Right forelimb (tissue), 1 donor: ENCODE data around the gene SLC6A8.

Experiments
- DNase-seq: peaks from one replicate; pipeline ENCODE4 v3.0.0-alpha.2; 2018

Gene SLC6A8

DNA sequence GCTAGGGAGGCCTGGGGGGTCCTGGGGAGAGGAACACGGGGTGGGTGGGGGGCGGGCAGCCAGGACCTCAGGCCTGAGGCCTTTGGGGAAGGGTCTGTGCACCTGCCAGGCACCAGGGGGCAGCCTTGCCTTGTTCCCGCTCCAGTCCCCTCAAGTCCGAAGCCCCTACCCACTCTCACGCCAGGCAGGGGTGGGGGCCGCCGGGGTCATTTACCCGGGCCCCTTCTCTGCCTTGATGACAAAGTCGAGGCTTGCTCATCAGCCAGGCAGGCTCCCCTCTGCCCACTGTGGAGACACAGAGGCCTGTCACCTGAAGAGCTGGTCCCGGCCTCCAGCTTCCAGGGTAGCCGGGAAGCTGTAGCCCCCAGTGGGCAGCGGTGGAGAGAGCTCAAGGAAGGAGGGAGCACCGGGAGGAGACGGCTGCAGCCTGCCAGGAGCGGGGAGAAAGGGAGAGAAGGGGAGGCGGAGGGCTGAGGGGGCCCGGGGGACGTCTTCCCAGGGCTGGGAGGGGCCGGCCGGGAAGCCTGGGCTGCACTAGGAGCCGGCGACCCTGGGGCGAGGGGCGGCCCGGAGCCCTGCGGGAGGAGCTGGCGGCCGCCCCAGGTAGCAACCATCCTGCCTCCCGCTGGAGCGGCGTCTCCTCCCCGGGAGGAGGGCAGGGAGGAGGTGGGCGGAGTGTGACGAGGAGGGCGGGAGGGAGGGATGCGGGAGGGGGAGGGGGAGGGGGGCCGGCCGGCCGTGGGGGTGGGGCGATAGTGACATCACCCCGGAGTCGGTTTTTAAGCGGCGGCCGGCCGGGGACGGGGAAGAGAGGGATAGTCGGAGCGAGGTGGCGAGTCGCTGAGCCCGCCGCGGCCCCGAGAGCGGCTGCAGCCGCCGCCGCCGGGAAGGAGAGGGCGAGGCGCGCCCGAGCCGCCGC lies at the start of gene SLC6A8:
SLC6A8 (plus strand) TSS at position 806 of the 919 bp plus-strand sequence. CDS start 649 bp downstream, outside the sequence.
- peak; percentile 84 for DNase-seq

DNA sequence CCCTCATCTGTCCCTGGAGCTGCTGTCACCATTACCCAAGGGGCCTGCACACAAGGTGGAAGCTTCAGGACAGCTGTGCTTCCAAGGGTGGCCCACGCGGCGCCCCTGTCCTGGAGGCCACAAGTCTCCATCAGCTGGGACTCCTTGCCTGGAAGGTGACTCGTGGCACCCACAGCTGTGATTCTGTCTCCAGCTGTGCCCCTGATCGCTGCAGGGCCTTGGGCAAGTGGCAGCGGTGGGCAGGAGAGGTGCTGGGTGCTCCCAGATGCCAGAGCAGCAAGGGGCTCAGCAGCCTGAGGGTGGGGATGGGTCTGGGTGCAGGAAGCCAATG lies 49.7 kb upstream of the SLC6A8 start:
- no peak for DNase-seq

DNA sequence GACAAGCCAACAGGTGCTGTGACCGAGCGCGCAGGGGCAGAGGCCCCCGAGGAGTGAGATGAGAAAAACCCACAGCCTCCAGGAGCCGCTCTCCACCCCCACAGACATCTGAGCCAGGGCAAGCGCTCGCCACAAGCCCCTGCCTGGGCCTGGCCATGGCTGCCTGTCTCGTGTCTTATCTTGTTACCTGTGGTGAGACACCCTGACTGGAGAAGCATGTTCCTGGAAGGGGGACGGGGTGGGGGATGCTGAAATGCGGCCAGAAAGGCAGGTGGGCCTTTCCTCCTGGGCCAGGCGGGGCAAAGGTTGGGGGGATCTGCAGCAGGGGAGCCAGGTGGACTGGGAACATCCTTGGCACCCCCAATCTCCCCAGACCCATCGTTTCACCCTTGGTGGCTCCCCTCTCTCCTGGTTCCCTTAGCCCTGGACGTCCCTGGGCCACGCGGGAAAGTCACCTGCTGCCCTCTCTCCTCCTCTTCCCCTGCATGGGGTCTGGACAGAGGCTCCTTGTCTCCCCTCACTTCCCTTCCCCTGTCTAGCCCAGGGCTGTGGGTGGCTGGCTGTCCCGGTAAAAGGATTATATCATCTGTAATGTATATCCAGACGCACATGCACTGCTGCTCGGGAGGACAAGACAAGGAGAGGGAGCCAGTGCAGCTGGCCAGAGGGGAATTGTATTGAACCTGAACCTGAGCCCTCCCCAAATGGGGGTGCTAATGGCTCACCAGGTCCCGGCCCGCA lies 49.1 kb upstream of the SLC6A8 start:
- no peak for DNase-seq

DNA sequence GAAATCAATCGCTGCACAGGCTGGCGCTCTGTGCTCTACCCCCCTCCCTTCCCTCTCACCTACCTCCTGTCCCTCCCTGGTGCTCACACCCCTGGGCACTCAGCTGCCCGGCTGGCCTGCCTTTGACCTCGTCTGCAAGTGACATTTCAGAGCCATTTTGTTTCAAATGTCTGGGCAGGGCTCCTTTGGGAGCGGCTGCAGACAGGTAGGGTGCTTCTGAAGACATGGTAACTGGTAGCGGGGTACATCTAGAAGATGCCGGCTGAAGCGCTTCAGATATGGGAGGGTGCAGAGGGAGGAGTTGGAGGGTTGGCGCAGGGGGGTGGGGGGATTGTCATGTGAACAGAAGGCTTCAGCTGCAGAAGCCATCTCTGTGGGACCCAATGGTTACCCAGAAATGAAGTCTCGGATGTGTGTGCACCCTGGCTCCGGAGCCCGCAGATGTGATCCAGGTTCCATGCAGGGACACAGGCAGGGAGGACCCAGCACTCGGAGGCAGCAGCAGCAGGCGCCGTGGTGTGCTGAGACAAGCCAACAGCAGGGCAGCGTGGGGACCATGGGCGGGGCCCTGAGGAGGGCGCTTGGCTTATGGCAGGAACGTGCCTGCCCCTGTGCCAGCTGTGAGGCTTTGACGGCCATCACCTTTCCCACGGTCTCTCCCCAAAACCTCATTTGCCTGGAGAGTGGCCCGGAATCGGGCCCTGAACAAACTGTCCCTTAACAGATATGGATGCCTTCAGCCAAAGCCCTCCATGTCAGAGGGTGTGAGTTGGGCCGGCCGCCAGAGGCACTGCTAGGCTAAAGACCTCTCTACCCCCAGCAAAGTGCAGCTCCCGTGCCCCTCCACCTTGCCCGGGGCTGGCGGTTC lies 48.3 kb upstream of the SLC6A8 start:
- DNase-seq, result no peak

DNA sequence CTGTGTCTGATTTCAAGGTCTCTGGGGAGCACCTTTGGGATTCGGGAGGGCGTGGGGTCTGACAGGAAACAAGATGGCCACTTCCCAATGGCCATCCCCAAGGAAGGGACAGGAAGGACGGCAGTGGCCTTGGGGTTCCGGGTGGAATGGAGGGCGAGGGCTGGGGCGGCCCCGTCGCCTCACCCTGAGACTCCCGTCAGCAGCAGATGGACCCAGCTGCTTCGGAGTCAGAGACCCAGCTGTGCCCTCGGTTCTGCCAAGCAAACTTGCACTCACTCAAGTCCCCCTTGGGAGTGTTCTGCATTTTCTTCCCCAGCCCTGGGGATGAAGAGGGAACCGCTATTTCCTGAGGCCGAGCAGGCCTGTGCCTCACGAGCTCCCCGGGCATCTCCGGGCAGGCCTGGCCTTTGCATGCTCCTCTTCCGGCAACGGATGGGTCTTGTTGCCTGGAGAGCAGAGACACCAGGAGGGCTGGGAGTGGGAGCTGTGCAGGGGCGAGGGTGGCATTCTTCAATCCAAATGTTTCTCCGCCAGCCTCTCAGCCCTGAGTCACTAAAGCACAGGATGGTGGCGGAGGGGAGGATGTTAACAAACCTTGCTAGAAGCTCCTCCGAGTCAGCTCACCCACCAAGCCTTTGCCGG lies 47.6 kb upstream of the SLC6A8 start:
- no peak for DNase-seq

DNA sequence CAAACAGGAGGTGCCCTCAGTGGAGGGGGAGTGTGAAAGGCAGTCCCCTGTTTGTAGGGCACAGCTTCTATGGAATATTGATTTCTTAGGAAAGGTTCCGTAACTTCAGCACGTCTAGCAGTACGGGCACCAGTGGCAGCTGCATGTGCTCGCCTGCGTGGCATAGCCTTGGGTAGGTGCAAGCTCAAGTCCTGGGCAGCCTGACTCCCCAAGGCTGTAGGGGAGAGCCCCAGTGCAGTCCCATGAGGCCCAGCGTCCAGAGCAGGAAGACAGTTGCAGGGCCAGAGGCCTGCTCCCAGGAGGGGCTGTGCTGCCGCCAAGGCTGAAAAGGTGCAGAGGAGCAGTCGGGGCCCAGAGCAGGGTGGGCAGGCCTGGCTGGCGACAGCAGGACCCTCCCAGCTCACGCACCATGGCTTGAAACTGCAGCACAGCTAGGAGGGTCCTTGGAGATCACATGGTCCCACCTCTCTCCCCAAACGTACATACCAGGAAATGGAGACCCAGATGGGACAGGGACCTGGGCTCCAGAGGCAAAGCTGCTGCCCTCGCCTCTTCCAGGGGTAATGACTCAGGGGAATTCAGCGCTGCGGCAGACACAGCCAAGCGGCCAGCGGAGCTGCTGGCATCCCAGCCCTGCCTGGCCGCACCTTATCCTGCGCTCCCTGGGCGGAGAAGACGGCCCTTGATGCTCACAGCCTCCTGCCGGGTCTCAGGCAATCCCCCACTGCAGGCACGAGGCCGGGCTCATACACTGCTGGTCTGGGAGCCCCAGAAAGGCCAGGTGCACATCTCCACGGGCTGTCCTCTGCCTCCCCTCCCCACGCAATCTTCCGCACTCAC lies 46.8 kb upstream of the SLC6A8 start:
- DNase-seq, result no peak

DNA sequence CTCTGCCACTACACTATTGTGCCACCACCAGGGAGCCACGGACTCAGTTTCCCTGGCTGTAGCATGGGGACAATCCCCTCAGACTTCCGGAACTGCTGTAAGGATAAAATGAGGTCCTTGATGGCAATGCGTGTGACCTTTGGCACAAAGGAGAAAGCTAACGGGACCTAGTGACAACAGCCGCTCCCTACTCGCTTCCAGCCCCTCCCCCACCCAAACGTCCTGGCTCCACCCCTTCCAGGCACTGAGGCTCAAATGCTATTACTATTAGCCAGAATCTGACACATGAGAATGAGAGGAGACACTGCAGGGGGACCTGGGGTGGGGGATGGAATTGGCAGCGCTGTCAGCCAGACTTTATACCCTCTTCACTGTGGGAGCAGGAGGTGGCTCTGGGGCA lies 46.1 kb upstream of the SLC6A8 start:
- no peak for DNase-seq

DNA sequence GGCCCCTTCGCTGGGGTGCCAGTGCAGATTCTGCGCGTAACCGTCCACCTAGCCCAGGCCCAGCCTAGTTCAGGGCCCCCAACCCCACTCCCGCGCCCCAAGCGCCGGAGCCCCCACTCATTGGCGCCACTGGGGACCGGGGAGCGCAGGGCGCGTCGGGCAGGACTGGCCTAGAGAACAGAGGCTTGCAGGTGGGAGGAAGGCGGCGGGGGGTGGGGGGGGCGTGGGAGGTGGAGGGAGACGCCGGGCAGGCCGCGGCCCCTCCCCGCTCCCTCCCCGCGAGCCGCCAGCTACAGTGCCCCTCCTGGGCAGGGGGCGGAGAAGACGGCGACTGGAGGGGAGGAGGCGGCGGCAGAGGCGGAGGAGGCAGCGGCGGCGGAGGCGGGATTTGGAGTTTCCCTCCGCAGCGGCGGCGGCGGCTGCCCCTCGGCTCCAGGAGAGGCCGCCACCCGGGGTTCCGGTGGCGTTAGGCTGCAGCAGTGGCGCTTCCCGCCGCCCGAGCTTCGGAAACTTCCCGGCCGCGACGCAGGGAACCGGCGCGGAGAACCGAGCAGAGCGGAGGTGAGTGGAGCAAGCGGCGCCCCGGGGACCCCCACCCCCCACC lies 45.6 kb upstream of the SLC6A8 start:
- no peak for DNase-seq

DNA sequence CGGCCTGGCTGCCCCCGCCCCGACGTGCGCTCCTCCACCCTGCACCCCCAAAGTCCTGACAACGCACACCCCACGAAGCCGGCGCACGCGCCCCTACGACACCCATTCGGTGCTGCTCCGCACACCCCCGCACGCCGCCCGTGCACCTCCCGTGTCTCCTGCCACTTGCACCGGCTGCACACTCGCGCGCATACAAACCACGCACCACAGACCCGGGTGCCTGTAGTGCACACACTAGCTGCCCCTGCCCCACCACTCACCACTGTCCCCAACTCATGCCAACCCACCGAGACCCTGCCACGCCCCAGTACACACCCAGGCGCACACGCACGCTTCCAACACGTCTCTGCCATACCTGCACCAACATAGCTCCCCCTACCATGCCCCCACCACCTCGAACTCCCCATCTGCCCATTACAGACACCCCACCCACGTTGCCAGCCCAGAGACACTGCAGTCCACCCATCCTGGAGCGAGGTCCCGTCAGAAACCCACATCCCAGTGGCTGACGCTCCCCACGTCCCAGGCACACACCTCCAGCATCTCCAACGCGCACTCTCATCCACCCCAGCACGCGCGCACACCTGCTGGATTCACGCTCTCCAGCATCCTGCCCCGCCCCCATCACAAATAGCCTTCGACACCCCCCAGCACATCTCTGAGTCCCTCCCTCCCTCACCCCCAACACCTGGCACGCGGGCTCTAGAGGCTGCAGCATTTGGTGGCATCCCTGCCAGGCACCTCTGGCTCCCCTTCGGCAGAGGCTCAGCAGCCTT lies 44.9 kb upstream of the SLC6A8 start:
- DNase-seq, result no peak

DNA sequence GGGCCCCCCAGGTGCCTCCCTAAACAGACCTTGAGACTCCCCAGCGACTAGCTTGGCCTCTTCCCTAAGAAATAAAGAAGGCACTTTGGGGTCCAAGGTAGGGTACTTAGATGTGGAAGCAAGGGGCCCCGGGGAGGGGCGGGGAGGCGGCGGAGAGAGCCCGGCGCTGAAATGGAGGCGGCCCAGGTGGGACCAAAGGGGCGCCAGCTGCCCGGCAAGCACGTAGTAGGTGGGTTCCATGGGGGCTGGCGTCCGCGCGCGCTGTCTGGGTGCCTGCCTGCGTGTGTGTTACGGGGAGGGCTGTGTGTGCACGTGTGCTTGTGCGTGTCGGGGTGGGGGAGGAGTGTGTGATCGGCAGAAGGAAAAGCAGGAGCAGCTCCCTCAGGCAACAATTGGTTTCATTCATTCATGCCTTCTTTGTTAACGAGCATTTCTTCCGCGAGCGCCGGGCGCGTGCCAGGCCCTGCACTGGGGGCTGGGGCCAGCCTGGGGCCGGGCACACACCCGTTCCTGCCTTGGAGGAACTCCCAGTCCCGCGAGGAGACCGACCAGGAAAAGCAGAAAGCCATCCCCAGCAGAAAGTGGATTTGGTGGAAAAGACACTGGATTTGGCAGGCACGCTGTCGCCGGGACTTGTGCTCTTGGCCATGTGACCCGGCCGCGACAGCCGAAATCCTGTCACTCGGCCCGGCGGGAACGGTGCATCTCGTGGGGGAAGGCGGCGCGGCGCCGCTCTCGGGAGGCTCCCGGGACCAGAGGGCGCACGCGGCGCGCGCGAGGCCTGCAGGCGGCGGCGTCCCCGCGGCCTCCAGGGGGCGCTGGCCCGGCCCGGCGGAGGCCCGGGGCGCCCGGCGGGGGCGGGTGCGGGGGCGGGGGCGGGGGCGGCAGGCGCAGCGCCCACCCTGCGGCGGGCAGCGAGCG lies 44.0 kb upstream of the SLC6A8 start:
- DNase-seq, result no peak

DNA sequence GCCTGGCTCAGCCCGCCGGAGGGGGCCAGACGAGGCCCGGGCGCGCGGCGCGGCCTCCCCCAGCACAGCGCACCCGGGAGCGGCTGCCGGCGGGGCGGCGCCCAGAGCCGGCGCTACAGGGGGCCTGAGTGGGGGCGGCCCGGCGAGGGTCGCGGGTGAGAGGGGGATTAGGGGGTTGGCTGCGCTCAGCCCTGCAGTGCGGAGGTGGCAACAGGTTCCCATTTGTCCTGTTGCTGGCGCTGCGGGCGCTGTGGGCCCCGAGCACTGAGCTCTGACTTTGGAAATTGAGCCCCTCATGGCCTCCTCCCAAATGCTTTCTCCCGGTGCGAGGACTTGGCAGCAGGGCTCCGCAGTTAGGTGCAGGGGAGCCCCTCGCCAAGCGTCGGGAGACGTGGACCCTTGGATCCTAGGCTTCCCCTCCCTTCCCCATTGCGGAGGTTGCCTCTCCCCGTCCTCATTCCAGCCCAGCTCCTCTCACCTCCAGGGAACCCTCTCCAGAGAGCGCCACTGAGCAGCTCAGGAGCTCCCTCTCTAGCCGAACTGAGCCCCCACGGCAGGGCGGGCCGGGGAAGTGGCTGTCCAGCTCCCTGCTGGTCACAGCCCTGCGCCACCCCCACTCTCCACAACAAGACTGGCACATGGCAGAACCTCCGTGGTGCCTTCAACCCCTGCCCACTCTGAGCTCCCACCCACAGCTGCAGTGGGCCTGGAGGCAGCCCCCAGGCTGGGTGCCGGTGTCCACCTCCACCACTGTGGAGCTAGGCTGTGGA lies 43.2 kb upstream of the SLC6A8 start:
- DNase-seq, result no peak

DNA sequence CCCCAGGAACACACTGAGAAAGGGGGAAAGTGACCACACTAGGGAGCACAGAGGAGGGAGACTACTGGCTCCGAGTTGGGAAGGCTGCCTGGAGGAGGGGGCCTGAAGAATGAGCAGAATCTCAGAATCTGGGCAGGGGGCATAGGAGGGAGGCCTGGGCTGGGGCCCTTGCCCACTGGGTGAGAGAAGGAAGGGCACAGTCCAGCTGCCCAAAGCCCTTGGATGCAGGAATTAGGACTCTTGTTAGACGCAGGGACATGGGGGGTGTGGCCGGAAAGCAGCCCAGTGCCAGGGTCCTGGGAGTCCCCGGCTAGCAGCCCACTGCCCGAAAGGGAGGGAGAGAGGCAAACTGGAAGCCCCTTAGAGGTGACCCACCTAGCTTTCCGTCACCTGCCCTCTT lies 42.6 kb upstream of the SLC6A8 start:
- no peak for DNase-seq

DNA sequence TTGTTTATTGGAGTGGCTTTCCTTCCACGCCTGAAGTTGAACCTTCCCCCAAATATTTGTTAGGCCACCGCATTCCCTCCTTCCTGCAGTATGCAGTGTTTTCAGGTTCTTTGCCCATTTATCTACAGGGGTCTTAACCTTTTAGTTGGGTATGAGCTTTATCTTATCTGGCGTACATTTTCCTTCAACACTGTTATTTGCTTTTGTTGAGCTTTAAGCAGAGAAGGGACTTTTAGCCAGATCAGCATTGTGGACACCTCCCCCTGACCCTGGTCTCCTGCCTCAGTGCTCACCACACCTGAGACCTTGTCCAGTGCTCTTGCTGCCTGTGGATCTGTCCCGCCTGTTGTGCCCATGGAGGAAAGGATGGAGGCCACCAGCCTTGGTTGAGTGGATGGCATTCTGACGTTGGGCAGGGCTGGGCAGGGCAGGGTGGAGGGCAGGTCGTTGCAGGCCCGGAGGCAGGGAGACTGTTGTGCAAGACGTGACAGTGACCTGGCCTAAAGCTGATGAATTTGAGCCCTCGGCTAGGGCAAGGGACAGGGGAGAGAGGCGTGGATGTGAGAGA lies 41.7 kb upstream of the SLC6A8 start:
- DNase-seq, result no peak

DNA sequence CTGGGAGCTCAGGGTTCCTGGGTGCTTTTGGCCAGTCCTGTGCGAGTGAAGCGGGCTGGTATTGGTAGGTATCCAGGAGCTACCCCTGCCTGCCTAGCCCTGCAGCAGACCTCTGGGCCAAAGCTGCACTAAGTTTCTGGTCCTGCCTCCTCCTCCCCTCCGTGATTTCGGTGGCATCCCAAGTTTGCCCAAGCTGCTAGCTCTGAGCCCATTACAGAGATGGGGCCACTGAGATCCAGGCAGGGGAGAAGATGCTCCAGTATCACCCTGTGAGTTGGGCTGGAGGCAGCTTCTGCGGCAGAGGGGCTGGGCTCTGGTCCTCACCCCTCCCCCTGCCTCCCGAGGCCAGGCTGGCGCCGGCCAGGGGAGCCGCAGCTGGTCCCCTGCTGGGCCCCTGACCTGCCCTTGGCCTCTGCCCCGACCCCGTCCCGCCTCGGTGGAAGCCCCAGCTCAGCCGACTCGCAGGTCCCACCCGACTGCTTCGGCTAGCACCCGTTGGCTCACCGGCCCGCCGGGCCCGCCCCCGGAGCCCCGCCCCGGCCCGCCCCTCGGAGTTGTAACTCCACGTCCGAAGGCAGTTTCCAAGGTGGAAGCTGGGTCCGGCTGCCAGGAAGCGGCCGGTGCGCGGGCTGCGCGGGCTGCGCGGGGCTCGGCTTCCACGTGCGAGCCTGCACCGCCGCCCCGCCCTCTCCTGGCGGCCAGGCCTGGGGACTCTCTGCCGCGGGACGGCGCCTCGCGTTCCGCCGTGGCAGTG lies 40.9 kb upstream of the SLC6A8 start, which contains the start of gene DUSP9:
DUSP9 (plus strand) TSS at position 584 of the 754 bp plus-strand sequence. CDS start 751 bp downstream, outside the sequence.
- DNase-seq, result no peak

DNA sequence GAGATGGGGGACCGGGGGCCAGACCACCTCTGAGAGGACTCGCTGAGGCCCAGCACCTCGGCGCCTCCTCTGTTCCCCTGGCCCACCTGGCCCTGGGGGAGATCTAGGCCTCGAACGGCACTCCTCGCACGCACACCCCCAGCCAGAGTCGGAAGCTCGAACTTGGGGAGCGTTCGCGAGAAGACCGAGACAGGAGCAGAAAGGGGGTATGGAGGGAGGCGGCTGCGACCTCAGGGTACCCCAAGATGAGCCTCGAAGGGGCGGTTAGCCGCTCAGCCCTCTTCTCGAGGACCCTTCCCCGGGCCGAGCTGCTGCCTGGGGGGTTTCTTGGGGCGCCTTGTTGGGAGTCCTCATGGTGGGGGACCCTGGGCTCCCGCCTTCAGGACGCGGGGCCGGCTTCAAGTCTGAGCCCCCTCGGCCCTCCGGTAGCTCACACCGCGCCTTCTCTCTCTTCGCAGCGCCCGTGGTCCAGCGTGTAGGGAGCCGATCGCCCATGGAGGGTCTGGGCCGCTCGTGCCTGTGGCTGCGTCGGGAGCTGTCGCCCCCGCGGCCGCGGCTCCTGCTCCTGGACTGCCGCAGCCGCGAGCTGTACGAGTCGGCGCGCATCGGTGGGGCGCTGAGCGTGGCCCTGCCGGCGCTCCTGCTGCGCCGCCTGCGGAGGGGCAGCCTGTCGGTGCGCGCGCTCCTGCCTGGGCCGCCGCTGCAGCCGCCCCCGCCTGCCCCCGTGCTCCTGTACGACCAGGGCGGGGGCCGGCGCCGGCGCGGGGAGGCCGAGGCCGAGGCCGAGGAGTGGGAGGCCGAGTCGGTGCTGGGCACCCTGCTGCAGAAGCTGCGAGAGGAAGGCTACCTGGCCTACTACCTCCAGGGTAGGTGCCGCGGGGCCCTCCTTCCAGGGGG lies 40.0 kb upstream of the SLC6A8 start:
- DNase-seq, result no peak
